T-helper 9 cell (primary cell): ENCODE results near the gene CFAP210.

Experiments
- DNase-seq: peaks from one replicate; pipeline ENCODE4 v3.0.0-alpha.2; 2020

The CFAP210 gene

GRCh38 chr2:169672406-169672805 is 21.8 kb downstream of the CFAP210 start:
- no peak for DNase-seq

DNA sequence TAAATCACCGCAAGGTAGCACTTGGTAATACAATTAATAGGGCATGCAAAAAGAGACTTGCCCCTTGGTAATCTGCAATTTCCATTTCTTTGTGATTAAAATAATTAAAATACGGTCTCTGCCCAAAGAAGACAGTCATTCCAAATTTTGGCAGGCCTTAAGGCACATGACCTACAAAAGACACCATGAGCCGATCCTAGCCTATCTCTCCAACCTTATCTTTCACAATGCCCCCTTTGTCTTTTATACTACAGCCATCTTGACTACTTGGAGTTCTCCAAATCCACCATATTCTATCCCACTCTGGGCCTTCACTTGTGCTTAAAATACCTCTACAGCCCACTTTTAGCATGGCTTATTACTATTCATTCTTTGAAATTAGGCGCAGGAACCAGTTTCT is 23.3 kb downstream of the CFAP210 start:
- DNase-seq: no peak

GRCh38 chr2:169670215-169670651 is 24.0 kb downstream of the CFAP210 start:
- DNase-seq: no peak

GRCh38 chr2:169667583-169667982 is 26.6 kb downstream of the CFAP210 start:
- DNase-seq: no peak

GRCh38 chr2:169664978-169665930 is 29.0 kb downstream of the CFAP210 start:
- no peak for DNase-seq

DNA sequence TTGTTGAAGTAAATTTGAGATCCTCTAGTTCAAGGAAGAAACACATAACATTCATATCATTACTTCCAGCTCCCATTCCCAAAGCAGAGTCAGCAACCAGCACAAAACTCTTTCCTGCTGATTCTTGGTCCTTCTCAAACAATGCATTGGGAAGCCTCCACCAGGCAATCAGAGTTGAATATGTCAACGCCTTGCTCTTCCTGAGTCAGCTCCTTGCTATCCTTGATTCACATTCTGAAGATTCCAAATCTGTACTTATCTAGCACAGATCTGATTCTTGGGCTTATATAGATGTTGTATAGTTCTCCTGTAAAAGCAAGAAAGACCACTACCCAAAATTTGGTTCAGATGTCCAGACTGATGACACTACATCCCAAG is 29.6 kb downstream of the CFAP210 start:
- no peak for DNase-seq

DNA sequence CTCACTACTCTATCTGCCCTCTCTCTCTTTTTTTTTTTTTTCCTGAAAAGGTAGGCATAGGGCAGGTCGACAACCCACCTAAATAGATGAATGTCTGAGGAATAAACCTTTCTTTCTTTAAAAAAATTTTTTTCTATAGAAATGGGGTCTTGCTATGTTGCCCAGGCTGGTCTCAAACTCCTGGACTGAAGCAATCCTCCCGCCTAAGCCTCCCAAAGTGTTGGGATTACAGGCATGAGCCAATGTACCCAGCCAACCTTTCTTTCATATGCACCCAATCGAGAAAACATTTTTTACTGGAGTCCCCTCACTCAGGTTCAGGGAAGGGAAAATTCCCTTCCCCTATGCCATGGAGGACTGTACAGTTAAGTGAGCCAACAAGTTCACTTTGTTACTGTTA is 31.0 kb downstream of the CFAP210 start:
- DNase-seq: no peak

DNA sequence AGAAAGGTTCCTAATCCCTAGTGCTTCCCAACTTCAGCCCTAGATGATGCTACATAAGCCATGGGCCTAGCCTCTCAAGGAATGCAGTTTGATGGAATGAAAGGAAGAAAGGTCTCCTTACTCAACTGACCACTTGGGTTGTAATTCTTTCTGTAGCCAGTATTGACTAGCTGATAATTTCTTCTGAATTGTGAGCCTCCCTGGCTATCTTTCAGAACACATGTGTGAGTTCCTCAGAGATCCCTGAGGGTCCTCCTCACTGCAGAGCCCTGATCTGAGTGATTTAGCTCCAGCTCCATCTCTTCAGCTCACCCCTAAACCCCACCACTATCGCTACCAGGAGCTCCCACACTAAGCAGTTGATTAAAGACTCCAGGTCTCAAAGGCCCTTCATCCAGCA is 31.5 kb downstream of the CFAP210 start:
- DNase-seq: no peak

- DNase-seq: no peak
Observed at GRCh38 chr2:169661265-169661664, 32.9 kb downstream of the CFAP210 start.

GRCh38 chr2:169659320-169659719 is 34.9 kb downstream of the CFAP210 start:
- no peak for DNase-seq

- DNase-seq: no peak
Observed at GRCh38 chr2:169658877-169659276, 35.3 kb downstream of the CFAP210 start.

DNA sequence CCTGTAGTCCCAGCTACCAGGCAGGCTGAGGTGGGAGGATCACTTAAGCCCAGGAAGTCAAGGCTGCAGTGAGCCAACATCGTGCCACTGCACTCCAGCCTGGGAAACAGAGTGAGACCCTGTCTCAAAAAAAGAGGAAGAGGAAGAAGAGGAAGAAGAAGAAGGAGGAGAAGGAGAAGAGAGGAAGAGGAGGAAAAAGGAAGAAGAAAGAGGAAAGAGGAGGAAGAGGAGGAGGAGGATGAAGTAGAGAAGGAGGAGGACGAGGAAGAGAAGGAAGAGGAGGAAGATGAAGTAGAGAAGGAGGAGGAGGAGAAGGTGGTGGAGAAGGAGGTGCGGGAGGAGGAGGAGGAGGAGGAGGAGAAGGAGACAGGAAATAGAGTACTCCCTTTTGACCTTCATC is 38.0 kb downstream of the CFAP210 start:
- DNase-seq: no peak

- DNase-seq: no peak
Observed at GRCh38 chr2:169653636-169654035, 40.6 kb downstream of the CFAP210 start.

DNA sequence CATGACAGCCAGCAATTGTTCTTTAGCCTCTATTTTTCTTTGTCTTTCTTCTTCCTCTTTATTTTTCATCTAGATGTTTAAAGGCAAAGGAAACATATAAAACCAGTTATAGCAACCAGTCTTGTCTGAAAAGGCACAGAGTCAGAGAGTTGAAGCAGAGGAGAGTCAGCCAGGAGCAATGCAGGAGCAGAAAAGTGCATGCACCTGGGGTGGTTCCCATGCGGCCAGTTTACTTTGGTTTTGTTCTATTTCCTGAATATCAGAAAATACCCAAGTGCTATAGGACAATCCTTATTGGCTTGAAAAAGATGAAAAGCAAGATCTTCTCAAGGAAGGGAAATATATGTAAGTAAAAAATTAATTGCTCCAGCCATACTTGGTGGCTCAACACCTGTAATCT is 44.9 kb downstream of the CFAP210 start:
- no peak for DNase-seq

DNA sequence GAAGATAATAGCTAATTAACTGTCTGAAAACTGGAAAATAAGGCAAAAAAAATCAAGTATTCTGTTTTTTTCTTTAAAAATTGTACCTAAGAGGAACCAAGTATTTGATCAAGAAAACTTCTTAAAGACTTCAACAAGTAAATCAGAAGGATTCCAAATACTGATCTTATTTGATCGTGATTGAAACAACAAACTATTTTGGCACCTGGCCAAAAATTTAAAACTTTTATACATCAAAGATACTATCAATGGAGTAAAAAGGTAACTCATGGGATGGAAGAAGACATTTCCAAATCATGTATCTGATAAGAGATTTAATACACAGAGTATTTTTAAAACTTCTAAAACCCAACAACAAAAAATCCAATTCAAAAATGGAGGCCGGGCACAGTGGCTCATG is 46.7 kb downstream of the CFAP210 start:
- DNase-seq: no peak

DNA sequence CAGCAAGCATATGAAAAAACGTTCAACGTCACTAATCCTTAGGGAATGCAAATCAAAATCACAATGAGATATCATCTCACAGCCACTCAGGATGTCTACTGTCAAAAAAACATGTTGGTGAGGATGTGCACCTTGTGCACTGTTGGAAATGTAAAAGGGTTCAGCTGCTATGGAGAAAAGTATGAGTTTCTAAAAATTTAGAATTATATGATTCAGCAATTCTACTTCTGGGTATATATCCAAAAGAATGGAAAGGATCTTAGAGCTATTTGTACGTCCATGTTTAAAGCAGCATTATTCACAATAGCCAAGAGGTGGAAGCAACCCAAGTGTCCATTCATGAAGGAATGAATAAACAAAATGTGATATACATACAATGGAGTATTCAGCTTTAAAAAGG is 50.0 kb downstream of the CFAP210 start:
- no peak for DNase-seq

- no peak for DNase-seq
Observed at GRCh38 chr2:169641464-169641863, 52.7 kb downstream of the CFAP210 start.

DNA sequence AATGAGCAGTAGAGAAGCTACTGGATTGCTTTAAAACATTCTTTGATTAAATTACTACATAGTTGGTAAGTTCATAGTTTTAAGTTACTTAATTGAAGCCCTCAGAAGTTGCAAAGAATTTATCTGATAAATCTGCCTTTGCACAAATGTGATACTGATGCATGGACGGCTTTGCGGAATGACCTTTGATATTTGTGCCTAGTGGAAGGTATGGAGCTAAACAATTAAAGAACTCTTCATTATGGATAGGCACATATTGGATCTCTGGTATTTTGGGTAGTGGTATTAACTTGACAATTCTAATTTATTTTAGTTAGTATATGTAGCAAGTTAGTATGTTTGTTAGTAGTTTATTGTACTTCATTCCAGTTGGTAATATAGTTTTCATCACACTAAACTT is 54.1 kb downstream of the CFAP210 start:
- DNase-seq: no peak

DNA sequence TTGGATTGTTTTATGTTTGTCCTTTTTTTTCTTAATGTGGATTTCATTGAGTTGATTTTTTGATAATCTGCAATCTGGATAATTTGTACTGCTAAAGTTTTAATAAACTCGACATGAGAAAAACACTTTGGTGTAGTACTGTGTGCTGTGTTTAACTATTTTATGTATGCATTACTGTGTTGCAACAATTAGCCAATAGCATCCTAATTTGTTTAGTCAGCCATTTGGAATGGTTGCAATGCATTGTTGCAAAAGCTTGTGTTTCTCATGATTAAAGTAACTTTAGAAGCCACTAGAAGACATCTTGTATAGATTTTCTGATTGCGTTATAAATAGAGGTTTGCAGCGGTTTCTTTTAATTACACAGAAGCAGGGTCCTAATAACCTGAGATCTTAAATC is 56.6 kb downstream of the CFAP210 start:
- no peak for DNase-seq

- DNase-seq: no peak
Observed at GRCh38 chr2:169636440-169637097, 57.6 kb downstream of the CFAP210 start.

DNA sequence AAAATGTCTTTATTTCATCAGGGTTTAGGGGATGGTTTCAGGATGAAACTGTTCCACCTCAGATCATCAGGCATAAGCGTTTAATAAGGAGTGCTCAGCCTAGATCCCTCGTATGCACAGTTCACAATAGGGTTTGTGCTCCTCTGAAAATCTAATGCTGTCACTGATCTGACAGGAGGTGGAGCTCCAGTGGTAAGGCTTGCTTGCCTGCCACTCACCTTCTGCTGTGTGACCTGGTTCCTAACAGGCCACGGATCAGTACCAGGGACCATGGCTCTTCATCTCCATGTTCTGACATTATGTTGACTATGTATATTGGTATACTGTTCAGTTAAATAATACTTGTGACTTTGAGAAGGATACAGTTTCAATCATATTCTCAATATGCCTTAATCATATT is 68.4 kb downstream of the CFAP210 start:
- no peak for DNase-seq

DNA sequence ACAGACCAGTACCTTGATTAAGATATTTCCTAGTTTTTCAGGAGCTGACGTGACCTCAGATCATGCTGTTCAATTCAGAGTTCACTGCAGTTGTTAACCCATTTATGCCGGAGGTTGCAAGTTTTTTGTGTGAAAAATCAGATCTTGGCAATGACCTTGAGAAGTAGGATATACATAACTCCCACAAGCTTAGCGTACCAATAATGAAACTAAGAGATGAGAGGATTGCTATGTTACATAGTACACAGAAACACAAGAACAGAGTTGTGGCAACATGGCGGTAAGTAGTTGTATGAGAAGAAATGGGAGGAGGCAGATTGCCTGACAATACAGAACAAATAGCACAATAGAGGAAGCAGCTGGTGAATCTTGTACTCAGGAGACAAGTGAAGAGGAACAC is 71.0 kb downstream of the CFAP210 start:
- DNase-seq: no peak

DNA sequence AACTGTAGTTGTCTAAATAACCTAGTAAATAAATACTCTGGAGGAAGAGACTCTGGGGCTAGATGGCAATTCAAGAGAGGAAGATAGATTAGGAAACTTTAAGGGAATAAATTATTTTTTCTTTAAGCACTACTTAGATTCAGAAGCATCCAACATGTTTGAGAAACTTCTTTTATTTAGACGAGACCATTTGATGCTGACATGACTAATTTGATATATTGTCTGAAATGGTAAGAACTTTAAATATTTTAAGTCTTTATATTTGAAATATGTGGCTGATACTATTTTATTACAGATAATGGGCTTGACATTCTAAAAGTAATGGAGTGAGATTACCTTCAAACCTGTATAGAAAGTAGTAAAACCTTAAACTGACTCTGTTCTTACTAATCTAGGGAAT is 73.7 kb downstream of the CFAP210 start:
- DNase-seq: no peak

DNA sequence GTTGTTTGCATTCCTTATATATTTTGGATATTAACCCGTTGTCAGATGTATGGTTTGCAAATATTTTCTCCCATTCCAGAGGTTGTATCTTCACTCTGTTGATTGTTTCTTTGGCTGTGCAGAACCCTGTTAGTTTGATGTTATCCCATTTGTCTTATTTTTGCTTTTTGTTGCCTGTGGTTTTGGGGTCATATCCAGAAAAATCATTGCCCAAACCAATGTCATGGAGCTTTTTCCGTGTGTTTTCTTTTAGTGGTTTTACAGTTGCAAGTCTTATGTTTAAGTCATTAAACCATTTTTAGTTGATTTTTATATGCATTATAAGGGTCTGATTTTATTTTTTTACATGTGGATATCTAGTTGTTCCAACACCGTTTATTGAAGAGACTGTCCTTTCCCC is 74.3 kb downstream of the CFAP210 start:
- DNase-seq: no peak
